ENCODE results near the gene NEK6.

GRCh38 chr9:124345063-124345462 lies 87.3 kb downstream of the NEK6 start:
- TF ChIP-seq, protein P1, sequence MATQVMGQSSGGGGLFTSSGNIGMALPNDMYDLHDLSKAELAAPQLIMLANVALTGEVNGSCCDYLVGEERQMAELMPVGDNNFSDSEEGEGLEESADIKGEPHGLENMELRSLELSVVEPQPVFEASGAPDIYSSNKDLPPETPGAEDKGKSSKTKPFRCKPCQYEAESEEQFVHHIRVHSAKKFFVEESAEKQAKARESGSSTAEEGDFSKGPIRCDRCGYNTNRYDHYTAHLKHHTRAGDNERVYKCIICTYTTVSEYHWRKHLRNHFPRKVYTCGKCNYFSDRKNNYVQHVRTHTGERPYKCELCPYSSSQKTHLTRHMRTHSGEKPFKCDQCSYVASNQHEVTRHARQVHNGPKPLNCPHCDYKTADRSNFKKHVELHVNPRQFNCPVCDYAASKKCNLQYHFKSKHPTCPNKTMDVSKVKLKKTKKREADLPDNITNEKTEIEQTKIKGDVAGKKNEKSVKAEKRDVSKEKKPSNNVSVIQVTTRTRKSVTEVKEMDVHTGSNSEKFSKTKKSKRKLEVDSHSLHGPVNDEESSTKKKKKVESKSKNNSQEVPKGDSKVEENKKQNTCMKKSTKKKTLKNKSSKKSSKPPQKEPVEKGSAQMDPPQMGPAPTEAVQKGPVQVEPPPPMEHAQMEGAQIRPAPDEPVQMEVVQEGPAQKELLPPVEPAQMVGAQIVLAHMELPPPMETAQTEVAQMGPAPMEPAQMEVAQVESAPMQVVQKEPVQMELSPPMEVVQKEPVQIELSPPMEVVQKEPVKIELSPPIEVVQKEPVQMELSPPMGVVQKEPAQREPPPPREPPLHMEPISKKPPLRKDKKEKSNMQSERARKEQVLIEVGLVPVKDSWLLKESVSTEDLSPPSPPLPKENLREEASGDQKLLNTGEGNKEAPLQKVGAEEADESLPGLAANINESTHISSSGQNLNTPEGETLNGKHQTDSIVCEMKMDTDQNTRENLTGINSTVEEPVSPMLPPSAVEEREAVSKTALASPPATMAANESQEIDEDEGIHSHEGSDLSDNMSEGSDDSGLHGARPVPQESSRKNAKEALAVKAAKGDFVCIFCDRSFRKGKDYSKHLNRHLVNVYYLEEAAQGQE (IDR thresholded peaks at IDR 0.05; ENCODE audit: insufficient read depth in 1 of 2, low read depth in 2 of 2, low read length in 2 of 2), result no peak
- TF ChIP-seq POLR2AphosphoS5 (IDR thresholded peaks at IDR 0.05; ENCODE audit: low read depth, low read length), result no peak

Measured in PFSK-1 (cell line).